ENCODE measurements around the gene ZNF653. TPM values are rescaled to one million over a fixed set of nuclear protein-coding genes. Genes with fewer than 3 reads are reported as not detected.
"Not testable (repeated sequence)": the region's sequence is repeated elsewhere in the genome, so short reads cannot be mapped to it uniquely, and the experiment has no call there.

Gene ZNF653
- total RNA-seq, 1 donor from 2014 or later: 14.7 TPM

GRCh38 chr19:11433526-11433925 is 72.1 kb downstream of the ZNF653 start:
- DNase-seq (ENCODE audit: low spot score): not testable (repeated sequence)

Other genes with a start within 250 kb of the ZNF653 start
- 14.2 TPM for gene DOCK6, start 243.3 kb downstream of the ZNF653 start, total RNA-seq (ENCODE audit: insufficient read depth, low replicate concordance)
- not detected for gene TSPAN16, start 209.7 kb downstream of the ZNF653 start, total RNA-seq (ENCODE audit: insufficient read depth, low replicate concordance)
- 22.4 TPM for gene RAB3D, start 166.2 kb downstream of the ZNF653 start, total RNA-seq (ENCODE audit: insufficient read depth, low replicate concordance)
- 49.8 TPM for gene TMEM205, start 159.6 kb downstream of the ZNF653 start, total RNA-seq (ENCODE audit: insufficient read depth, low replicate concordance)
- gene CCDC159, start 159.3 kb downstream of the ZNF653 start, total RNA-seq (ENCODE audit: insufficient read depth, low replicate concordance): 3.4 TPM
- 3.4 TPM for gene PLPPR2, start 150.4 kb downstream of the ZNF653 start, total RNA-seq (ENCODE audit: insufficient read depth, low replicate concordance)
- gene SWSAP1, start 131.2 kb downstream of the ZNF653 start, total RNA-seq (ENCODE audit: insufficient read depth, low replicate concordance): 0.48 TPM
- 7.9 TPM for gene EPOR, start 121.5 kb downstream of the ZNF653 start, total RNA-seq (ENCODE audit: insufficient read depth, low replicate concordance)
- 0.96 TPM for gene RGL3, start 86.5 kb downstream of the ZNF653 start, total RNA-seq (ENCODE audit: insufficient read depth, low replicate concordance)
- gene ODAD3, start 70.7 kb downstream of the ZNF653 start, total RNA-seq (ENCODE audit: insufficient read depth, low replicate concordance): 1.4 TPM
- 182 TPM for gene PRKCSH, start 70.2 kb downstream of the ZNF653 start, total RNA-seq (ENCODE audit: insufficient read depth, low replicate concordance)
- 1.2 TPM for gene ELAVL3, start 24.8 kb downstream of the ZNF653 start, total RNA-seq (ENCODE audit: insufficient read depth, low replicate concordance)
- gene ECSIT, start 23.3 kb upstream of the ZNF653 start, total RNA-seq (ENCODE audit: insufficient read depth, low replicate concordance): 43.8 TPM
- gene CNN1, start 33.0 kb upstream of the ZNF653 start, total RNA-seq (ENCODE audit: insufficient read depth, low replicate concordance): 1,035 TPM
- gene ELOF1, start 53.4 kb upstream of the ZNF653 start, total RNA-seq (ENCODE audit: insufficient read depth, low replicate concordance): 8.7 TPM
- gene ACP5, start 71.8 kb upstream of the ZNF653 start, total RNA-seq (ENCODE audit: insufficient read depth, low replicate concordance): 2.6 TPM
- gene ZNF627, start 91.6 kb upstream of the ZNF653 start, total RNA-seq (ENCODE audit: insufficient read depth, low replicate concordance): 25.0 TPM
- gene ZNF823, start 233.1 kb upstream of the ZNF653 start, total RNA-seq (ENCODE audit: insufficient read depth, low replicate concordance): 22.1 TPM